ENCODE data around the gene LIMS3.
"Not testable (repeated sequence)": the region's sequence is repeated elsewhere in the genome, so short reads cannot be mapped to it uniquely, and the experiment has no call there.

DNA sequence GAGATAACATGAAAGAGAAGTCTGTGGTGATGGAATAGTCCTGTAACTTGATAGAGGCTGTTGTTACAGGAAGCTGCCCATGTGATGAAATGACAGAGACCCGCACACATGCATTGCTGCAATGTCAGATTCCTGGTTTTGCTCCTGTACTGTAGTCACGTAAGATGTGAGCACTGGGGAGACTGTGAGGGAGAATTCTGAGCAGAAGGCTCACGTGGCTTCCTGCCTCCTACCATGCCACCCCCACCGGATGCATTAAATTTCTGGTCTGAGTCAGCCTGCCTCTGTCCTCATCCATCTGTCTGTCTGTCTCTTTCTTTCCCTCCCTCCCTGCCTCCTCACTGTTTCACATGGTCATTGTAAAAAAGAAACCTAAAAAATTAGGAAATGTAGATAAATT lies 2.3 kb upstream of the LIMS3 start:
- not testable (repeated sequence) for TF ChIP-seq EZH2 (IDR thresholded peaks at IDR 0.05; ENCODE audit: insufficient read depth, poor library complexity, severe bottlenecking); EZH2phosphoT487 (IDR thresholded peaks at IDR 0.05; ENCODE audit: insufficient read depth, low read depth)

Measured in GM23248 (cell line).